SK-N-SH (cell line): ENCODE data around the gene RCOR1. TPM values are rescaled to one million over a fixed set of nuclear protein-coding genes. Genes with fewer than 3 reads are reported as not detected.

Source experiments
- CTCF ChIA-PET: fragments of 300-600, 350-600 bp; formaldehyde crosslinking; extraction: SDS; loops from one replicate; lab custom pipeline; 2021; lab: Yijun Ruan, JAX
- POLR2A ChIA-PET: fragments of 350-600 bp; sonication (Branson Sonifier 250); formaldehyde crosslinking; extraction: SDS; loops from one replicate; lab custom pipeline; 2020; ENCODE audit warnings: antibody characterized with exemption, inconsistent platforms; lab: Yijun Ruan, JAX
- DNase-seq: peaks from one replicate; pipeline ENCODE4 v3.0.0; 2012
- H2AFZ ChIP-seq: fragments of 200-600 bp; sonication (generic); 2 replicates; pipeline ENCODE4 v1.8.1; 2016; ENCODE audit warnings: antibody characterized with exemption, mild to moderate bottlenecking, low read depth
- H3F3A ChIP-seq: fragments of 200-600 bp; sonication (generic); replicated peaks from 2 replicates; pipeline ENCODE3; 2016; ENCODE audit warnings: antibody characterized with exemption, mild to moderate bottlenecking; ENCODE audit not compliant: insufficient read depth
- H3K27ac ChIP-seq, 2 experiments: fragments of 200-500 bp in 1 of 2; fragments of 200-600 bp in 1 of 2; sonication (Bioruptor generic) in 1 of 2; sonication (generic), shearing (Covaris generic) in 1 of 2; 2 replicates each; pipeline versions ENCODE4 v1.5.1 to v1.6.1; 2014 to 2016; ENCODE audit warnings: low read depth in 2 of 2, inconsistent platforms in 1 of 2, low read length in 1 of 2, mild to moderate bottlenecking in 1 of 2, mixed read lengths in 1 of 2
- H3K27me3 ChIP-seq: fragments of 200-600 bp; sonication (generic), shearing (Covaris generic); 2 replicates; pipeline ENCODE4 v1.6.1; 2016; ENCODE audit warnings: mixed run types; ENCODE audit not compliant: insufficient read depth
- H3K36me3 ChIP-seq, 2 experiments: fragments of 200-500 bp in 1 of 2; fragments of 200-600 bp in 1 of 2; sonication (Bioruptor generic) in 1 of 2; sonication (generic) in 1 of 2; replicated peaks in 1 of 2; 2 replicates each; pipeline versions ENCODE3 to v1.5.1; 2014 to 2016; ENCODE audit warnings: low read length in 1 of 2, mild to moderate bottlenecking in 1 of 2; ENCODE audit not compliant: insufficient read depth in 2 of 2, control insufficient read depth in 1 of 2
- H3K4me1 ChIP-seq, 2 experiments: fragments of 200-500 bp in 1 of 2; fragments of 200-600 bp in 1 of 2; sonication (Bioruptor generic) in 1 of 2; sonication (generic), shearing (Covaris generic) in 1 of 2; 2 replicates each; pipeline versions ENCODE4 v1.5.1 to v1.6.1; 2014 to 2016; ENCODE audit warnings: low read depth in 1 of 2, low read length in 1 of 2, mixed run types in 1 of 2; ENCODE audit not compliant: insufficient read depth in 2 of 2, control insufficient read depth in 1 of 2
- H3K4me2 ChIP-seq: fragments of 200-600 bp; sonication (generic), shearing (Covaris generic); 2 replicates; pipeline ENCODE4 v1.6.1; 2017; ENCODE audit warnings: mixed run types
- H3K4me3 ChIP-seq, 2 experiments: fragments of 200-500 bp in 1 of 2; fragments of 200-600 bp in 1 of 2; sonication (Bioruptor generic) in 1 of 2; sonication (generic), shearing (Covaris generic) in 1 of 2; 2 replicates each; pipeline versions ENCODE4 v1.5.1 to v1.8.1; 2014 to 2016; ENCODE audit warnings: low read depth in 2 of 2, inconsistent platforms in 1 of 2, low read length in 1 of 2, mild to moderate bottlenecking in 1 of 2, mixed read lengths in 1 of 2, moderate library complexity in 1 of 2
- H3K79me2 ChIP-seq: fragments of 200-600 bp; sonication (generic); 2 replicates; pipeline ENCODE4 v1.8.1; 2017; ENCODE audit warnings: mild to moderate bottlenecking; ENCODE audit not compliant: insufficient read depth
- H3K9ac ChIP-seq: fragments of 200-600 bp; sonication (generic); 2 replicates; pipeline ENCODE4 v1.6.1; 2017; ENCODE audit warnings: mixed run types
- H3K9me2 ChIP-seq: fragments of 200-600 bp; sonication (generic); 2 replicates; pipeline ENCODE4 v1.6.1; 2017; ENCODE audit warnings: mixed run types
- H3K9me3 ChIP-seq: fragments of 200-600 bp; sonication (generic); 2 replicates; pipeline ENCODE4 v1.6.1; 2017; ENCODE audit warnings: mixed run types, mild to moderate bottlenecking, moderate library complexity
- H4K20me1 ChIP-seq: fragments of 200-600 bp; sonication (generic); 2 replicates; pipeline ENCODE4 v1.6.1; 2017; ENCODE audit warnings: mild to moderate bottlenecking, mixed run types; ENCODE audit not compliant: insufficient read depth
- CHD2 ChIP-seq: fragments of 150-350 bp; IDR thresholded peaks from 2 replicates; pipeline ENCODE4 v1.6.1; 2018; ENCODE audit warnings: low read length; ENCODE audit not compliant: partially characterized antibody
- FOXJ3 ChIP-seq: sonication (generic); formaldehyde crosslinking; IDR thresholded peaks from 2 replicates; pipeline ENCODE4 v1.5.1; 2020; ENCODE audit warnings: mild to moderate bottlenecking, missing genetic modification reagents
- MXI1 ChIP-seq: IDR thresholded peaks from 2 replicates; pipeline ENCODE4 v1.6.1; 2012; ENCODE audit warnings: mild to moderate bottlenecking, low read depth, low read length, improper control_type of control experiment
- RCOR1 ChIP-seq: fragments of 150-350 bp; IDR thresholded peaks from 2 replicates; pipeline ENCODE4 v1.6.1; 2017; ENCODE audit warnings: antibody characterized with exemption, low read length
- TEAD4 ChIP-seq: IDR thresholded peaks from 2 replicates; pipeline ENCODE4 v1.4.0; 2012; ENCODE audit warnings: mild to moderate bottlenecking, borderline replicate concordance; ENCODE audit not compliant: insufficient read depth
- YY1 ChIP-seq: IDR thresholded peaks from 2 replicates; pipeline ENCODE4 v1.4.0; 2012; ENCODE audit warnings: low read depth, mild to moderate bottlenecking
- WGBS: methylation state at CpG from one replicate; pipeline ENCODE4 v1.1.6; 2017; ENCODE audit warnings: low lambda C conversion rate; 5-methylcytosine and 5-hydroxymethylcytosine counted together
- polyA plus RNA-seq, 3 experiments: library from polyadenylated mRNA; depleted of rRNA; stranded (reverse); fragments of >200 nt; gene quantifications; 2 replicates each; pipeline ENCODE4 v1.2.3, GENCODE V29; 2012
- TF ChIP-seq, protein P1 (sequence below): IDR thresholded peaks from 2 replicates; pipeline ENCODE4 v1.6.1; 2012; ENCODE audit warnings: mild to moderate bottlenecking, low read depth, low read length, moderate library complexity
- TF ChIP-seq, protein P2 (sequence below): IDR thresholded peaks from 2 replicates; pipeline ENCODE4 v1.4.0; 2012; ENCODE audit warnings: low read depth, borderline replicate concordance
- TF ChIP-seq, protein P3 (sequence below): fragments of 150-350 bp; IDR thresholded peaks from 2 replicates; pipeline ENCODE4 v1.6.1; 2017; ENCODE audit warnings: antibody characterized with exemption, low read length, low read depth, borderline replicate concordance

The RCOR1 gene
- polyA plus RNA-seq, 1 of the 3 experiments (the other 2 are of a cell fraction), result 8.5 TPM

DNA sequence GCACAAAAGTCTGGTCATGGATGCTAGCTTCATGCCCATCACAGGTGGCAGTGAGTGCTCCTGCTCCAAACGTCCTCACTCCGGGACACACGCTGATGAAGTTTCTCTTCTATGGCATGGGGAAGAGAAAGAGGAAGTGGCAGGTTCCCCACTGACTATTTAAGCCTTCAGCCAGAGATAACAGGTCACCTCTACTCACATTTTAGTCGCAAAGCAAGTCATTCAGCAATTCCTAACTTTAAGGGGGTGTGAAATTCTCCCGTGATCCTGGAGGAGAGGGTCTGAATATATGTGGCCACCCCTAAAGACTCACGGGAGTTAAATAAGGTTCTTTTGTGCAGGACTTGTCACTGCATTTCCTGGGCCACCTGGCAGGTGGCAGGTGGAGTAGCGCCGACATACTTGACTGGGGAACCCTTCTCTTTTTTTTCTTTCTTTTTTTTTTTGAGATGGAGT lies 18.8 kb upstream of the RCOR1 start:
- WGBS, result 90% methylated on average over 8 of the region's 8 CpGs
- Histone ChIP-seq H4K20me1 (no peaks in the 10 kb centered on the region), H3K9ac (no peak overlapping the region), H3F3A (no peaks in the 10 kb centered on the region), H3K4me2 (no peak overlapping the region), H3K4me1 (no peaks in the 10 kb centered on the region; a peak in 1 of 4 replicates), H3K27ac (no peak overlapping the region), H3K27me3 (no peaks in the 10 kb centered on the region), H2AFZ (no peak overlapping the region), H3K36me3 (no peaks in the 10 kb centered on the region), H3K79me2 (no peaks in the 10 kb centered on the region), H3K4me3 (no peak overlapping the region), H3K9me3 (no peaks in the 10 kb centered on the region), H3K9me2 (no peaks in the 10 kb centered on the region)
- DNase-seq, result no peak
- CTCF ChIA-PET, result interaction anchor here (1.4 to 2.2 kb wide), 2 partner anchors 49 kb away, joined by 5 to 7 read pairs; no protein-coding TSS in a partner anchor
- POLR2A ChIA-PET, result no interaction called here
- TF ChIP-seq, protein P1, sequence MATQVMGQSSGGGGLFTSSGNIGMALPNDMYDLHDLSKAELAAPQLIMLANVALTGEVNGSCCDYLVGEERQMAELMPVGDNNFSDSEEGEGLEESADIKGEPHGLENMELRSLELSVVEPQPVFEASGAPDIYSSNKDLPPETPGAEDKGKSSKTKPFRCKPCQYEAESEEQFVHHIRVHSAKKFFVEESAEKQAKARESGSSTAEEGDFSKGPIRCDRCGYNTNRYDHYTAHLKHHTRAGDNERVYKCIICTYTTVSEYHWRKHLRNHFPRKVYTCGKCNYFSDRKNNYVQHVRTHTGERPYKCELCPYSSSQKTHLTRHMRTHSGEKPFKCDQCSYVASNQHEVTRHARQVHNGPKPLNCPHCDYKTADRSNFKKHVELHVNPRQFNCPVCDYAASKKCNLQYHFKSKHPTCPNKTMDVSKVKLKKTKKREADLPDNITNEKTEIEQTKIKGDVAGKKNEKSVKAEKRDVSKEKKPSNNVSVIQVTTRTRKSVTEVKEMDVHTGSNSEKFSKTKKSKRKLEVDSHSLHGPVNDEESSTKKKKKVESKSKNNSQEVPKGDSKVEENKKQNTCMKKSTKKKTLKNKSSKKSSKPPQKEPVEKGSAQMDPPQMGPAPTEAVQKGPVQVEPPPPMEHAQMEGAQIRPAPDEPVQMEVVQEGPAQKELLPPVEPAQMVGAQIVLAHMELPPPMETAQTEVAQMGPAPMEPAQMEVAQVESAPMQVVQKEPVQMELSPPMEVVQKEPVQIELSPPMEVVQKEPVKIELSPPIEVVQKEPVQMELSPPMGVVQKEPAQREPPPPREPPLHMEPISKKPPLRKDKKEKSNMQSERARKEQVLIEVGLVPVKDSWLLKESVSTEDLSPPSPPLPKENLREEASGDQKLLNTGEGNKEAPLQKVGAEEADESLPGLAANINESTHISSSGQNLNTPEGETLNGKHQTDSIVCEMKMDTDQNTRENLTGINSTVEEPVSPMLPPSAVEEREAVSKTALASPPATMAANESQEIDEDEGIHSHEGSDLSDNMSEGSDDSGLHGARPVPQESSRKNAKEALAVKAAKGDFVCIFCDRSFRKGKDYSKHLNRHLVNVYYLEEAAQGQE, result no peak
- TF ChIP-seq MXI1 (no peak), FOXJ3 (no peak), CHD2 (no peak), TEAD4 (no peak), RCOR1 (no peak), YY1 (no peak)
- TF ChIP-seq, protein P2, sequence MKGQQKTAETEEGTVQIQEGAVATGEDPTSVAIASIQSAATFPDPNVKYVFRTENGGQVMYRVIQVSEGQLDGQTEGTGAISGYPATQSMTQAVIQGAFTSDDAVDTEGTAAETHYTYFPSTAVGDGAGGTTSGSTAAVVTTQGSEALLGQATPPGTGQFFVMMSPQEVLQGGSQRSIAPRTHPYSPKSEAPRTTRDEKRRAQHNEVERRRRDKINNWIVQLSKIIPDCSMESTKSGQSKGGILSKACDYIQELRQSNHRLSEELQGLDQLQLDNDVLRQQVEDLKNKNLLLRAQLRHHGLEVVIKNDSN, result no peak
- TF ChIP-seq, protein P3, sequence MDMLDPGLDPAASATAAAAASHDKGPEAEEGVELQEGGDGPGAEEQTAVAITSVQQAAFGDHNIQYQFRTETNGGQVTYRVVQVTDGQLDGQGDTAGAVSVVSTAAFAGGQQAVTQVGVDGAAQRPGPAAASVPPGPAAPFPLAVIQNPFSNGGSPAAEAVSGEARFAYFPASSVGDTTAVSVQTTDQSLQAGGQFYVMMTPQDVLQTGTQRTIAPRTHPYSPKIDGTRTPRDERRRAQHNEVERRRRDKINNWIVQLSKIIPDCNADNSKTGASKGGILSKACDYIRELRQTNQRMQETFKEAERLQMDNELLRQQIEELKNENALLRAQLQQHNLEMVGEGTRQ, result no peak
